Aorta (tissue), 5 donors: ENCODE results near the gene NHERF2. TPM values are rescaled to one million over a fixed set of nuclear protein-coding genes. Genes with fewer than 3 reads are reported as not detected.

Experiments used
- ATAC-seq: fragments of 200-7000 bp; cut with Tn5 transposase; one replicate; pipeline ENCODE4 v1.9.1; 2022; ENCODE audit warnings: moderate library complexity; ENCODE audit not compliant: low FRiP score
- DNase-seq, 2 donors: peaks; one replicate each; pipeline ENCODE4 v3.0.0-alpha.2; 2020
- H3K27ac ChIP-seq, 2 donors: one replicate each; pipeline ENCODE4 v1.5.1; 2013; ENCODE audit warnings: low read length in 2 of 2, mild to moderate bottlenecking in 2 of 2, moderate library complexity in 2 of 2, control low read depth in 1 of 2, inconsistent platforms in 1 of 2, low read depth in 1 of 2
- H3K27me3 ChIP-seq, 2 donors: one replicate each; pipeline ENCODE4 v1.6.1; 2013; ENCODE audit warnings: control low read depth in 1 of 2, low read length in 1 of 2, mild to moderate bottlenecking in 1 of 2, moderate library complexity in 1 of 2; ENCODE audit not compliant: insufficient read depth in 2 of 2, control insufficient read depth in 1 of 2
- H3K36me3 ChIP-seq, 2 donors: one replicate each; pipeline ENCODE4 v1.6.1; 2013; ENCODE audit warnings: control low read depth in 1 of 2, low read length in 1 of 2, mild to moderate bottlenecking in 1 of 2; ENCODE audit not compliant: insufficient read depth in 2 of 2, control insufficient read depth in 1 of 2
- H3K4me1 ChIP-seq, 2 donors: one replicate each; pipeline ENCODE4 v1.6.1; 2013; ENCODE audit warnings: low read length in 2 of 2, control low read depth in 1 of 2, mild to moderate bottlenecking in 1 of 2, moderate library complexity in 1 of 2; ENCODE audit not compliant: insufficient read depth in 2 of 2, control insufficient read depth in 1 of 2
- H3K4me3 ChIP-seq, 2 donors: one replicate each; pipeline ENCODE4 v1.5.1; 2013; ENCODE audit warnings: low read length in 2 of 2, control low read depth in 1 of 2, mild to moderate bottlenecking in 1 of 2
- H3K9me3 ChIP-seq: one replicate; pipeline ENCODE4 v1.6.1; 2013; ENCODE audit warnings: mild to moderate bottlenecking, low read length; ENCODE audit not compliant: control insufficient read depth
- WGBS, 2 donors: extraction: QIAGEN DNeasy Blood & Tissue Kit; methylation state at CpG; one replicate each; pipeline ENCODE4 v1.1.7; 2013; 5-methylcytosine and 5-hydroxymethylcytosine counted together
- intact Hi-C, 2 donors: fragments of 100-400 bp; cut with DNase I; formaldehyde crosslinking; loops; one replicate each; pipeline versions ENCODE4 v1.14.2 to v1.15.0; 2022
- polyA plus RNA-seq, 2 donors: library from polyadenylated mRNA; stranded (reverse); fragments of 200-250 nt; gene quantifications; one replicate each; pipeline ENCODE4 v1.2.3, GENCODE V29; 2013
- total RNA-seq, 2 donors: library from RNA; stranded (reverse); fragmentation: NEBNext Ultra II Directional; extraction: Animal tissue kit (Norgen Biotek cat#: 25700); gene quantifications; one replicate each; pipeline ENCODE4 v1.2.1, GENCODE V29; 2021
- donor health status: healthy with polysubstance abuse.
- donor health status: Bipolar disorder and iron deficiency.
- donor health status: DM: no; HTN: no; CAD: no.
- donor health status: DM: no; HTN: no; CAD: no.
- donor health status: DM: yes; HTN: yes; CAD: no.

The NHERF2 gene
- total and polyA plus RNA-seq, 4 donors: 81.8 to 133 (median 114) TPM

DNA sequence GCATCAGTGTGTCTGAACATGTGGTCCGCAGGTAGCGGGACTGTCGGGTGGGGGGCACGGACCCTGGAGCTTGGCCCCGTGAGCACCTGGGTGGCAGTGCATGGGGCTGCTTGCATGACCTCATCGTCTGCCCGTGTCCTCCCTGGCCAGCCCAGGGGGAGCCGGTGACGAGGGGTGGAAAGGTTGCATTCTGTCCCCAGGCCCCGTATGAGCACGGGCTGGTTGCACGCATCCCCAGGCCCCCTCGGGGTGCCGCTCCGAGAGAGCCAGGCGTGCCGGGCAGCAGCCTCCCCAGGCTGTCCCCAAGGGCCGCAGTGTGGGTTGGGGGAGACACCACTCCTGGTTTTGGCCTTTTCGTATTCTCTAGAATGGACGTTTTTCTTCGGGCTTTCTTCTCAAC lies 51.0 kb downstream of the NHERF2 start:
- Histone ChIP-seq H3K9me3 (no peaks in the 10 kb centered on the region), H3K4me1 (no peaks in the 10 kb centered on the region), H3K4me3 (no peak overlapping the region), H3K27me3 (no peaks in the 10 kb centered on the region), H3K36me3 (peaks cover 2 to 4% of the 10 kb centered on the region in 2 donors), H3K27ac (no peak overlapping the region)
- DNase-seq: no peak
- intact Hi-C loops: no loop called here
- 92% methylated on average over 21 of the region's 21 CpGs for WGBS, 2 donors
- ATAC-seq: no peak

DNA sequence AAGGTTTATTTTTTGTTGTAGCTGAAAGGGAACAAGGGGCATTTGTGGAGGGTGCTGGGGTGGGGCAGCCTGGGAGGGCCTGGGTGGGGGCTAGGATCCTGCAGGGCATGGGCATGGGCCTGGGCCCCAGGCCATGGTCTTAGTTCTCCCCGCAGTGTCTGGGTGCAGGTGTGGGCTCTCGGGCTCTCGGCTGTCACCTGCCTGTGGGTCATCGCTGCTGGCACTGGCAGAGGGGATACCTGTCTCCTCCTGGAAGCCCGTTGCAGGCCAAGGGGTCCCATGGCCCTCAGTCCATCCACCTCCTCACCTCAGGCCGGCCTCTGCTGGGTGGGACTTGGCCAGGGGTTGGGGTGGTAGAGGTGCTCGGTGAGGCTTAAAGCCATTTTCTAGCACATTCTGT lies 51.4 kb downstream of the NHERF2 start:
- no peak overlapping the region for H3K4me3 ChIP-seq
- no peak overlapping the region for H3K27ac ChIP-seq
- intact Hi-C loops: no loop called here
- H3K27me3 ChIP-seq: no peaks in the 10 kb centered on the region
- 94 to 96% methylated on average over 7 of the region's 7 CpGs for WGBS, 2 donors
- H3K9me3 ChIP-seq: no peaks in the 10 kb centered on the region
- H3K36me3 ChIP-seq: peaks cover 2 to 4% of the 10 kb centered on the region in 2 donors
- DNase-seq: no peak
- ATAC-seq: no peak
- no peaks in the 10 kb centered on the region for H3K4me1 ChIP-seq

DNA sequence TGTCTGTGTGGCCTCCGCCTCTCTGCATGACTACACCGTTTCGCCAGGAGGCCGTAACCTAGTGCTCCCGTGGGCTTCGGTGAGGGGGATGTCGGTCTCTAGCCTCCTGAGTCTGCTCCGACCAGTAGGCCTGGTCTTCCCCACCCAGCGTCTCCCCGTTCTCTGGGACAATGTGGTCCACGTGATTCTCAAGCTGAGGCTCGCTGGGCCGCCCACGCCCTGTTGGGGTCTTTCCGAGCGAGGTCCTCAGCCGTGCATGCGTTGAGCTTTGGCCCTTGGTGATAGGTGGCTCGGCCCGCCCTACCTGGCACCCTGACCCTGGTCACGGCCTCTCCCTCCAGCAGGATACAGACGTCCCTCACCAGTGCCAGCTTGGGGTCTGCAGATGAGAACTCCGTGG lies 52.0 kb downstream of the NHERF2 start:
- no peak overlapping the region for H3K27ac ChIP-seq
- H3K9me3 ChIP-seq: no peaks in the 10 kb centered on the region
- intact Hi-C loops: no loop called here
- ATAC-seq (no peak), DNase-seq (no peak)
- no peaks in the 10 kb centered on the region for H3K4me1 ChIP-seq
- H3K27me3 ChIP-seq: no peaks in the 10 kb centered on the region
- no peak overlapping the region for H3K4me3 ChIP-seq
- H3K36me3 ChIP-seq: peaks cover 2 to 4% of the 10 kb centered on the region in 2 donors
- 90 to 93% methylated on average over 23 of the region's 23 CpGs for WGBS, 2 donors

DNA sequence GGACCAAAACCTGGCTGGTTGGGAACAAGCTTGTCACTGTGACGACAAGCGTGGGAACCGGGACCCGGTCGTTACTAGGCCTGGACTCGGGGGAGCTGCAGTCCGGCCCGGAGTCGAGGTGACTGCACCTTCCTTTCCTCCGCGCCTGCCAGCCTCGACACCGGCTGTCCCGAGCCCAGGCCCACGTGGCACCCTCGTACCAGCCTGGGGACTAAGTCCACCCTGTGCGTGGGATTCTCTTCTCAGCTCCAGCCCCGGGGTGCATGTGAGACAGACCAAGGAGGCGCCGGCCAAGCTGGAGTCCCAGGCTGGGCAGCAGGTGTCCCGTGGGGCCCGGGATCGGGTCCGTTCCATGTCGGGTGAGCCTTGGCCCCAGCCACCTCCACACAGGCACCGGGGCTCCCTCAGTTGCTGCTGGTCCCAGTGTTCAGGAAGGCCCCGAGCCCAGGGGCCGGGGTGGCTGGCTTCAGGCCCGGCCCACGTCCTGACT lies 52.7 kb downstream of the NHERF2 start:
- Histone ChIP-seq H3K4me3 (no peak overlapping the region), H3K9me3 (no peaks in the 10 kb centered on the region), H3K4me1 (no peaks in the 10 kb centered on the region), H3K27me3 (no peaks in the 10 kb centered on the region), H3K27ac (no peak overlapping the region), H3K36me3 (peaks cover 0 to 2% of the 10 kb centered on the region in 2 donors)
- DNase-seq (no peak), ATAC-seq (no peak)
- 92% methylated on average over 30 of the region's 30 CpGs for WGBS, 2 donors
- intact Hi-C loops: no loop called here

DNA sequence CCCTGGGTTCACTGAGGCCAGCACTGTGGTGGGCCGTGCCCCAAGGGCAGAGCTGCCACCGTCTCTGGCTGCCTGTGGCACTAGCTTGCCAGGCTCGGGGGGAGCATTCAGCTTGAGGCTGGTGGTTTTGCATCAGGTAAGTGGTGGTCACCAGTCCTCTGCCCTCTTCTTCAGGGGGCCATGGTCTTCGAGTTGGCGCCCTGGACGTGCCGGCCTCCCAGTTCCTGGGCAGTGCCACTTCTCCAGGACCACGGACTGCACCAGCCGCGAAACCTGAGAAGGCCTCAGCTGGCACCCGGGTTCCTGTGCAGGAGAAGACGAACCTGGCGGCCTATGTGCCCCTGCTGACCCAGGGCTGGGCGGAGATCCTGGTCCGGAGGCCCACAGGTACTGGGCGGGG lies 53.3 kb downstream of the NHERF2 start:
- H3K27me3 ChIP-seq: no peaks in the 10 kb centered on the region
- H3K4me3 ChIP-seq: no peak overlapping the region
- intact Hi-C loops: no loop called here
- no peak overlapping the region for H3K27ac ChIP-seq
- H3K9me3 ChIP-seq: no peaks in the 10 kb centered on the region
- H3K4me1 ChIP-seq: no peaks in the 10 kb centered on the region
- DNase-seq (no peak), ATAC-seq (no peak)
- 92 to 94% methylated on average over 16 of the region's 16 CpGs for WGBS, 2 donors
- H3K36me3 ChIP-seq: peaks cover 0 to 2% of the 10 kb centered on the region in 2 donors

DNA sequence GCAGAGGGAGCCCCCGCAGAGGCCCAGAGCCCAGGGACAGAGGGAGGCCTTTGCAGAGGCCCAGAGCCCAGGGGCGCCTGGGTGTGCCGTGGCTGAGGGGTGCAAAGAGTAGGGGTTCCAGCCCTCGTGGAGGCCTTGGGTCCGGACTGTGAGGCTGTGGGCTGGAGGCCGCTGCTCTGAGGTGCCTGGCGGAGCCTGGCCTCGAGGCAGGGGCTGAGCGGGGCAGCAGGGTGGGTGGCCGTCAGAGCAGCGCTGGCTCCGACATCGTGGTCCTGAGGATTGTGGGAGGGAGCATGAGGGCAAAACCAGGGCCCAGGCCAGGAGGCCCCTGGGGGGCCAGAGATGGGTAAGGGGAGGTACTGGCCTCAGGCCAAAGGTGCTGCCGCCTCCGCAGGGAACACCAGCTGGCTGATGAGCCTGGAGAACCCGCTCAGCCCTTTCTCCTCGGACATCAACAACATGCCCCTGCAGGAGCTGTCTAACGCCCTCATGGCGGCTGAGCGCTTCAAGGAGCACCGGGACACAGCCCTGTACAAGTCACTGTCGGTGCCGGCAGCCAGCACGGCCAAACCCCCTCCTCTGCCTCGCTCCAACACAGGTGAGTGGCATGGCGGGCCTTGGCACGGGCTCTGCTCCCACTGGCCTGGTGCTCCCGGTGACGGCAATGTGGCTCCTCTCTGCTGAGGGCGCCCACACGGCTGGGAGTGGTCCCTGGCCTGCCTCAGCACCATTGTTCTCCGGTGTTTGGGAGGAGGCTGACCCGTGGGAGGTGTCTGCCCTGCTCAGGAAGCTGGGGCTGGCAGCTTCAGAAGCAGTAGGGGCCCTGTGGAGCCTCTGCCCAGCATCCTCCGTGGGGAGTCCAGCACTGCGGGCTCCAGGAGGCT lies 54.7 kb downstream of the NHERF2 start:
- Histone ChIP-seq H3K4me3 (no peak overlapping the region), H3K27ac (no peak overlapping the region), H3K36me3 (peaks cover 0 to 2% of the 10 kb centered on the region in 2 donors), H3K27me3 (no peaks in the 10 kb centered on the region), H3K9me3 (no peaks in the 10 kb centered on the region), H3K4me1 (no peaks in the 10 kb centered on the region)
- DNase-seq (no peak), ATAC-seq (no peak)
- WGBS, 2 donors: 88 to 90% methylated on average over 35 of the region's 35 CpGs
- intact Hi-C loops: no loop called here

DNA sequence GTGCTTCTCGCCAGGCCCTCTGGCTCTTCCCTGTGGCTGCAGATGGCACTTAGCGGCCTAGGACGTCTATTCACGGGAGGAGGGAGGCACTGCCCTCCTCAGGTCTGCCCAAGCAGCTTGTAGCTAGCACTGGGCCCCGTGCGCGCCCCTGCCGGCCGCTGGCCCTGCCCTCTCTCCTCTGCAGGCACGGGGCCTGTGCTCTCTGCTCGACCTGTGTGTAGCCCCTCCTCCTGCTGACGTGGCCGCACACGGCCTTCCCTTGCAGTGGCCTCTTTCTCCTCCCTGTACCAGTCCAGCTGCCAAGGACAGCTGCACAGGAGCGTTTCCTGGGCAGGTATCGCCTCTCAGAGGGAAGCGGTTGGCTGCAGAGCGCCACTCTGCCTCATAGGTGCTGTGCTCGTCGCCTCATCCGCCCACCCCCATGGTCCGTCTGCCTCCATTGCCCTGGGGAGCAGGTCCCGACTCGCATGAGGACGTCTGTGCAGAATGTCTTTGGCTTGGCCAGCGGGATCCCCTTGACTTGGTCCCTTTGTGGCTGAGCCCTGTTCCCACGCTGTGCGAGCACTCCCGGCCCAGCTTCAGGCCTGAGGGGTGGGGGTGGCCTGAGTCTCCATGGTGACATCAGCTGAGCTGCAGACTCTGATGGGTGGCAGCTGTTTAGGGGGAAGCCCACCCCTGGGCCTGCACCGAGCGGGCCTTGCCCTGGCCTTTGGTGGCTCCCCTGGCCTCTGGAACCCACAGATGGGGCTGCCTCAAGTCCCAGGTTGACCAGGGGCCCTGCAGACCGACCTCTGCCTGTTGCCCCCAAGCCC lies 55.7 kb downstream of the NHERF2 start:
- intact Hi-C loops: no loop called here
- Histone ChIP-seq H3K4me3 (no peak overlapping the region), H3K4me1 (no peaks in the 10 kb centered on the region), H3K36me3 (peaks cover 0 to 2% of the 10 kb centered on the region in 2 donors), H3K27me3 (no peaks in the 10 kb centered on the region), H3K27ac (no peak overlapping the region), H3K9me3 (no peaks in the 10 kb centered on the region)
- 75 to 76% methylated on average over 27 to 32 of the region's 32 CpGs for WGBS, 2 donors
- no peak for ATAC-seq
- DNase-seq: no peak

DNA sequence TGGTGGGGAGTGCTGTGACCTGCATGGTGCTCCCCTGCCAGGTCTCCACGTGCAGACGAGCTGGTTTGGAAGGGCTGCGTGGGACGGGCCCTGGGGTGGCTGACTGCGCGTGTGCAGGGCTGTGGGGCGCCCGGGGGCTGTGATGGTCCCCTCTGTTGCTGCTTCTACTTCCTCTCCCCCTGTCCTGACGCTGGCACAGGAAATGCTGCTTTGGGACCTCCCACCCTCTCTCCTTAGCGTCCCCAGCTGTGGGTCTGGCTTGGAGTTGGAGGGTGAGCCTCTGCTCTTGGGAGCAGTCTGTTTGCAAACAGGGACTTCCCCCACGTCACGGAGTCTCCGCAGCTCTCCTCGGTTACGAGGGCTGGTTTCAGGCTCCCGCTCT lies 56.3 kb downstream of the NHERF2 start:
- H3K27ac ChIP-seq: no peak overlapping the region
- 76 to 79% methylated on average over 16 of the region's 16 CpGs for WGBS, 2 donors
- no peaks in the 10 kb centered on the region for H3K27me3 ChIP-seq
- no peak for DNase-seq
- peaks cover 0 to 2% of the 10 kb centered on the region in 2 donors for H3K36me3 ChIP-seq
- no peaks in the 10 kb centered on the region for H3K9me3 ChIP-seq
- H3K4me3 ChIP-seq: no peak overlapping the region
- intact Hi-C loops: no loop called here
- no peak for ATAC-seq
- H3K4me1 ChIP-seq: no peaks in the 10 kb centered on the region
